HG02798 (cell line): ENCODE data around the gene UGT8.
"Not testable (repeated sequence)": the region's sequence is repeated elsewhere in the genome, so short reads cannot be mapped to it uniquely, and the experiment has no call there.

Source experiments
- ATAC-seq: cut with Tn5 transposase; IDR thresholded peaks from one replicate; pipeline ENCODE4 v1.9.1; 2021; ENCODE audit warnings: mild to moderate bottlenecking; ENCODE audit not compliant: unreplicated experiment, poor library complexity

UGT8 gene

GRCh38 chr4:114598191-114599121, at the start of gene UGT8:
Gene UGT8 (plus strand): TSS chr4:114598807. CDS start chr4:114622881, 24,074 bp downstream.
- peak; percentile 46 for ATAC-seq

- ATAC-seq: no peak
Measured at GRCh38 chr4:114549638-114550037, 49.0 kb upstream of the UGT8 start.

GRCh38 chr4:114558446-114559020, 40.1 kb upstream of the UGT8 start:
- no peak for ATAC-seq

GRCh38 chr4:114561590-114561989, 37.0 kb upstream of the UGT8 start:
- ATAC-seq: no peak

GRCh38 chr4:114562176-114562904, 36.3 kb upstream of the UGT8 start:
- ATAC-seq: no peak

GRCh38 chr4:114563536-114564315, 34.9 kb upstream of the UGT8 start:
- no peak for ATAC-seq

- ATAC-seq: no peak
Measured at GRCh38 chr4:114577386-114577785, 21.2 kb upstream of the UGT8 start.

- no peak for ATAC-seq
Measured at GRCh38 chr4:114582621-114583020, 16.0 kb upstream of the UGT8 start.

- ATAC-seq: no peak
Measured at GRCh38 chr4:114588305-114588704, 10.3 kb upstream of the UGT8 start.

- ATAC-seq: not testable (repeated sequence)
Measured at GRCh38 chr4:114590360-114590759, 8.2 kb upstream of the UGT8 start.

GRCh38 chr4:114593526-114593925, 5.1 kb upstream of the UGT8 start:
- ATAC-seq: no peak

- peak; percentile 36 for ATAC-seq
Measured at GRCh38 chr4:114595207-114595606, 3.4 kb upstream of the UGT8 start.

- ATAC-seq: no peak
Measured at GRCh38 chr4:114595921-114596320, 2.7 kb upstream of the UGT8 start.

GRCh38 chr4:114597410-114598115, 1.0 kb upstream of the UGT8 start:
- no peak for ATAC-seq

- no peak for ATAC-seq
Measured at GRCh38 chr4:114599231-114599902, 760 bp downstream of the UGT8 start.

- no peak for ATAC-seq
Measured at GRCh38 chr4:114599903-114600552, 1.4 kb downstream of the UGT8 start.

GRCh38 chr4:114600672-114601071, 2.1 kb downstream of the UGT8 start:
- no peak for ATAC-seq

GRCh38 chr4:114601304-114602052, 2.9 kb downstream of the UGT8 start:
- no peak for ATAC-seq
